LNCaP clone FGC (cell line): ENCODE measurements around the gene DPF3.

Source experiments
- DNase-seq: peaks from one replicate; pipeline ENCODE4 v3.0.0-alpha.2; 2011; ENCODE audit warnings: low read depth
- H3K4me3 ChIP-seq: 2 replicates; pipeline ENCODE4 v1.5.1; 2011; ENCODE audit warnings: mild to moderate bottlenecking, low read depth, low read length, control low read depth
- TF ChIP-seq, protein P1 (sequence below): IDR thresholded peaks from 2 replicates; pipeline ENCODE4 v1.5.1; 2012; ENCODE audit warnings: mild to moderate bottlenecking; ENCODE audit not compliant: control insufficient read depth, insufficient read depth; ENCODE audit errors: extremely low read depth

The DPF3 gene

DNA sequence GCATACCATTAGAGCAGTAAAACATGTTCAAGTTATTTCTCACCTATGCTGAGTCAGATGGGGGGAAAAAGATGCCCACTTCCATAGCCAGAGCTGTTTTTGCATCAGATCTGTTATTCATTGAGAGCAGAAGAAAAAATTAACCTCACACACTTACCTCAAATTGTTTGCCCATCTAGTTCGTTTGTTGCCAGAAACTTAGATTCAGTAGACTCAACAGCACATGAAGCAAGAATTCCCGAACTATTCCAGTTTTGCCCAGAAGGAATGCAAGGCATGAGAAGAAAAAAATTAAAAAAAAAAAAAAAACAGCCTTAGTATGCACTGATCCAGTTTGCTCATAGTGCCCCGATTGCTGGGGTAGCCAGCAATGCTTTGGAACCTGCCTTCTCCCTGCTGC lies 12.4 kb upstream of the DPF3 start:
- TF ChIP-seq, protein P1, sequence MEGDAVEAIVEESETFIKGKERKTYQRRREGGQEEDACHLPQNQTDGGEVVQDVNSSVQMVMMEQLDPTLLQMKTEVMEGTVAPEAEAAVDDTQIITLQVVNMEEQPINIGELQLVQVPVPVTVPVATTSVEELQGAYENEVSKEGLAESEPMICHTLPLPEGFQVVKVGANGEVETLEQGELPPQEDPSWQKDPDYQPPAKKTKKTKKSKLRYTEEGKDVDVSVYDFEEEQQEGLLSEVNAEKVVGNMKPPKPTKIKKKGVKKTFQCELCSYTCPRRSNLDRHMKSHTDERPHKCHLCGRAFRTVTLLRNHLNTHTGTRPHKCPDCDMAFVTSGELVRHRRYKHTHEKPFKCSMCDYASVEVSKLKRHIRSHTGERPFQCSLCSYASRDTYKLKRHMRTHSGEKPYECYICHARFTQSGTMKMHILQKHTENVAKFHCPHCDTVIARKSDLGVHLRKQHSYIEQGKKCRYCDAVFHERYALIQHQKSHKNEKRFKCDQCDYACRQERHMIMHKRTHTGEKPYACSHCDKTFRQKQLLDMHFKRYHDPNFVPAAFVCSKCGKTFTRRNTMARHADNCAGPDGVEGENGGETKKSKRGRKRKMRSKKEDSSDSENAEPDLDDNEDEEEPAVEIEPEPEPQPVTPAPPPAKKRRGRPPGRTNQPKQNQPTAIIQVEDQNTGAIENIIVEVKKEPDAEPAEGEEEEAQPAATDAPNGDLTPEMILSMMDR = no peak
- H3K4me3 ChIP-seq = no peak overlapping the region
- DNase-seq = no peak

GRCh38 chr14:72904840-72905561 lies 11.1 kb upstream of the DPF3 start:
- DNase-seq = peak; percentile 49
- TF ChIP-seq, protein P1 = peak; percentile 95
- no peak overlapping the region for H3K4me3 ChIP-seq

- no peak for DNase-seq
- H3K4me3 ChIP-seq = no peak overlapping the region
- TF ChIP-seq, protein P1 = no peak
Measured at GRCh38 chr14:72904218-72904617, 10.3 kb upstream of the DPF3 start.

- TF ChIP-seq, protein P1 = no peak
- H3K4me3 ChIP-seq = no peak overlapping the region
- DNase-seq = no peak
Measured at GRCh38 chr14:72903716-72904115, 9.8 kb upstream of the DPF3 start.

GRCh38 chr14:72902801-72903530 lies 9.1 kb upstream of the DPF3 start:
- H3K4me3 ChIP-seq = no peak overlapping the region
- TF ChIP-seq, protein P1 = no peak
- DNase-seq = no peak

- no peak for DNase-seq
- no peak overlapping the region for H3K4me3 ChIP-seq
- TF ChIP-seq, protein P1 = no peak
Measured at GRCh38 chr14:72901361-72901760, 7.5 kb upstream of the DPF3 start.

- TF ChIP-seq, protein P1 = no peak
- no peak for DNase-seq
- H3K4me3 ChIP-seq = no peak overlapping the region
Measured at GRCh38 chr14:72898448-72898847, 4.5 kb upstream of the DPF3 start.
